Measurements from ENCODE around the gene SLC8A1. TPM values are rescaled to one million over a fixed set of nuclear protein-coding genes. Genes with fewer than 3 reads are reported as not detected.

SLC8A1 gene
- total and polyA plus RNA-seq, 10 of the 15 experiments (the other 5 are each of a cell fraction or from before 2014, with no cell fraction given) = under 0.01 to 1.2 (median 0.01) TPM; not detected in 3

DNA sequence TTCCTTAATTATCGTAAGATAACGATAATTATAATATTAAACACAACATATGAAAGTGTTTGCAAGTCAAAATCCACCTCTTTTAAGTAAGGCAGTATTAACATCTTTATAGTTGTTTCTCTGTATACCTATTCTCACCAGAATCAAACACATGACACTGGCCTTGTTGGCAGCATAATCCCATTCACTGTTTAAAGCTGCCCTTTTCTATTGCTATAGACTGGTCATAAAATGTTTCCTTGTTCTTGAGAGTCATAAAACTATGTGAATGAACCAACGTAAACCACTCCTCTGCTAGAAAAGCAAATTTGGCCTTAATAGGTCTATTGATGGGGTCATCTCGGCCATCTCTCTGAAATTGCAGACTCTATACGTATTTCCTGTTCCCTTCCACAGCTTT lies 293.1 kb downstream of the SLC8A1 start:
- intact Hi-C loops (cut with micrococcal nuclease; ENCODE audit: unreplicated experiment) = no loop called here
- Histone ChIP-seq H3K36me3 (ENCODE audit: control insufficient read depth in 2 of 2, insufficient read depth in 2 of 2, low read length in 1 of 2) (no peaks in the 10 kb centered on the region), H3K4me2 (ENCODE audit: control insufficient read depth, insufficient read depth) (no peak overlapping the region), H2AFZ (ENCODE audit: control insufficient read depth, low read depth, low read length) (no peak overlapping the region), H3K9me3 (replicated peaks; ENCODE audit: control insufficient read depth, insufficient read depth, low read length) (no peaks in the 10 kb centered on the region), H3K79me2 (ENCODE audit: control insufficient read depth, insufficient read depth, low read length) (no peaks in the 10 kb centered on the region), H3K9ac (ENCODE audit: control insufficient read depth, insufficient read depth, low read length) (no peak overlapping the region), H3K4me1 (ENCODE audit: control insufficient read depth, insufficient read depth, low read length) (no peaks in the 10 kb centered on the region), H3K27ac (ENCODE audit: control insufficient read depth, insufficient read depth) (no peak overlapping the region), H4K20me1 (ENCODE audit: control insufficient read depth, insufficient read depth) (no peaks in the 10 kb centered on the region), H3K27me3 (replicated peaks in 1 of 2; ENCODE audit: control insufficient read depth in 2 of 2, insufficient read depth in 2 of 2, low read length in 1 of 2) (no peaks in the 10 kb centered on the region), H3K4me3 (no peak overlapping the region)
- ChIA-PET CTCF (interaction anchor here (0.5 kb wide), 1 partner anchor 828 kb away, joined by 3 read pairs; no protein-coding TSS in a partner anchor), POLR2A (no interaction called here), RAD21 (ENCODE audit: unreplicated experiment) (no interaction called here), SMC1A (ENCODE audit: uncharacterized antibody, unreplicated experiment) (no interaction called here)
- ATAC-seq = no peak
- BruUV-seq (replicated peaks) = no TSS peak
- DNase-seq (ENCODE audit: low read depth, low spot score) = no peak
- in situ Hi-C loops (cut with MboI) = no loop called here
- WGBS (ENCODE audit: insufficient coverage, insufficient replicate concordance, low lambda C conversion rate, missing lambda C conversion rate) = 12% methylated on average over 5 of the region's 5 CpGs
- no peak for FAIRE-seq
- no peak for TF ChIP-seq SREBF1 (IDR thresholded peaks at IDR 0.05; ENCODE audit: low read length)
- TF ChIP-seq, protein P1, sequence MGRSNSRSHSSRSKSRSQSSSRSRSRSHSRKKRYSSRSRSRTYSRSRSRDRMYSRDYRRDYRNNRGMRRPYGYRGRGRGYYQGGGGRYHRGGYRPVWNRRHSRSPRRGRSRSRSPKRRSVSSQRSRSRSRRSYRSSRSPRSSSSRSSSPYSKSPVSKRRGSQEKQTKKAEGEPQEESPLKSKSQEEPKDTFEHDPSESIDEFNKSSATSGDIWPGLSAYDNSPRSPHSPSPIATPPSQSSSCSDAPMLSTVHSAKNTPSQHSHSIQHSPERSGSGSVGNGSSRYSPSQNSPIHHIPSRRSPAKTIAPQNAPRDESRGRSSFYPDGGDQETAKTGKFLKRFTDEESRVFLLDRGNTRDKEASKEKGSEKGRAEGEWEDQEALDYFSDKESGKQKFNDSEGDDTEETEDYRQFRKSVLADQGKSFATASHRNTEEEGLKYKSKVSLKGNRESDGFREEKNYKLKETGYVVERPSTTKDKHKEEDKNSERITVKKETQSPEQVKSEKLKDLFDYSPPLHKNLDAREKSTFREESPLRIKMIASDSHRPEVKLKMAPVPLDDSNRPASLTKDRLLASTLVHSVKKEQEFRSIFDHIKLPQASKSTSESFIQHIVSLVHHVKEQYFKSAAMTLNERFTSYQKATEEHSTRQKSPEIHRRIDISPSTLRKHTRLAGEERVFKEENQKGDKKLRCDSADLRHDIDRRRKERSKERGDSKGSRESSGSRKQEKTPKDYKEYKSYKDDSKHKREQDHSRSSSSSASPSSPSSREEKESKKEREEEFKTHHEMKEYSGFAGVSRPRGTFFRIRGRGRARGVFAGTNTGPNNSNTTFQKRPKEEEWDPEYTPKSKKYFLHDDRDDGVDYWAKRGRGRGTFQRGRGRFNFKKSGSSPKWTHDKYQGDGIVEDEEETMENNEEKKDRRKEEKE (IDR thresholded peaks at IDR 0.05) = no peak
- TF ChIP-seq ZNF217 (IDR thresholded peaks at IDR 0.05) = no peak
- TF ChIP-seq IKZF1 (conservative IDR thresholded peaks at IDR 0.05) = no peak
- no peak for TF ChIP-seq DPF2 (IDR thresholded peaks at IDR 0.05)
- no peak for TF ChIP-seq RAD51 (IDR thresholded peaks at IDR 0.05)
- TF ChIP-seq, protein P2, sequence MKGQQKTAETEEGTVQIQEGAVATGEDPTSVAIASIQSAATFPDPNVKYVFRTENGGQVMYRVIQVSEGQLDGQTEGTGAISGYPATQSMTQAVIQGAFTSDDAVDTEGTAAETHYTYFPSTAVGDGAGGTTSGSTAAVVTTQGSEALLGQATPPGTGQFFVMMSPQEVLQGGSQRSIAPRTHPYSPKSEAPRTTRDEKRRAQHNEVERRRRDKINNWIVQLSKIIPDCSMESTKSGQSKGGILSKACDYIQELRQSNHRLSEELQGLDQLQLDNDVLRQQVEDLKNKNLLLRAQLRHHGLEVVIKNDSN (IDR thresholded peaks at IDR 0.05; ENCODE audit: borderline replicate concordance, extremely low read length, insufficient read depth, low read depth, low read length) = no peak
- TF ChIP-seq, protein P3, sequence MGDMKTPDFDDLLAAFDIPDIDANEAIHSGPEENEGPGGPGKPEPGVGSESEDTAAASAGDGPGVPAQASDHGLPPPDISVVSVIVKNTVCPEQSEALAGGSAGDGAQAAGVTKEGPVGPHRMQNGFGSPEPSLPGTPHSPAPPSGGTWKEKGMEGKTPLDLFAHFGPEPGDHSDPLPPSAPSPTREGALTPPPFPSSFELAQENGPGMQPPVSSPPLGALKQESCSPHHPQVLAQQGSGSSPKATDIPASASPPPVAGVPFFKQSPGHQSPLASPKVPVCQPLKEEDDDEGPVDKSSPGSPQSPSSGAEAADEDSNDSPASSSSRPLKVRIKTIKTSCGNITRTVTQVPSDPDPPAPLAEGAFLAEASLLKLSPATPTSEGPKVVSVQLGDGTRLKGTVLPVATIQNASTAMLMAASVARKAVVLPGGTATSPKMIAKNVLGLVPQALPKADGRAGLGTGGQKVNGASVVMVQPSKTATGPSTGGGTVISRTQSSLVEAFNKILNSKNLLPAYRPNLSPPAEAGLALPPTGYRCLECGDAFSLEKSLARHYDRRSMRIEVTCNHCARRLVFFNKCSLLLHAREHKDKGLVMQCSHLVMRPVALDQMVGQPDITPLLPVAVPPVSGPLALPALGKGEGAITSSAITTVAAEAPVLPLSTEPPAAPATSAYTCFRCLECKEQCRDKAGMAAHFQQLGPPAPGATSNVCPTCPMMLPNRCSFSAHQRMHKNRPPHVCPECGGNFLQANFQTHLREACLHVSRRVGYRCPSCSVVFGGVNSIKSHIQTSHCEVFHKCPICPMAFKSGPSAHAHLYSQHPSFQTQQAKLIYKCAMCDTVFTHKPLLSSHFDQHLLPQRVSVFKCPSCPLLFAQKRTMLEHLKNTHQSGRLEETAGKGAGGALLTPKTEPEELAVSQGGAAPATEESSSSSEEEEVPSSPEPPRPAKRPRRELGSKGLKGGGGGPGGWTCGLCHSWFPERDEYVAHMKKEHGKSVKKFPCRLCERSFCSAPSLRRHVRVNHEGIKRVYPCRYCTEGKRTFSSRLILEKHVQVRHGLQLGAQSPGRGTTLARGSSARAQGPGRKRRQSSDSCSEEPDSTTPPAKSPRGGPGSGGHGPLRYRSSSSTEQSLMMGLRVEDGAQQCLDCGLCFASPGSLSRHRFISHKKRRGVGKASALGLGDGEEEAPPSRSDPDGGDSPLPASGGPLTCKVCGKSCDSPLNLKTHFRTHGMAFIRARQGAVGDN (IDR thresholded peaks at IDR 0.05) = no peak
- no peak for TF ChIP-seq EZH2 (IDR thresholded peaks at IDR 0.05; ENCODE audit: borderline replicate concordance, control insufficient read depth, low read depth, low read length)
- TF ChIP-seq SMARCA5 (IDR thresholded peaks at IDR 0.05) = no peak
- TF ChIP-seq, protein P4, sequence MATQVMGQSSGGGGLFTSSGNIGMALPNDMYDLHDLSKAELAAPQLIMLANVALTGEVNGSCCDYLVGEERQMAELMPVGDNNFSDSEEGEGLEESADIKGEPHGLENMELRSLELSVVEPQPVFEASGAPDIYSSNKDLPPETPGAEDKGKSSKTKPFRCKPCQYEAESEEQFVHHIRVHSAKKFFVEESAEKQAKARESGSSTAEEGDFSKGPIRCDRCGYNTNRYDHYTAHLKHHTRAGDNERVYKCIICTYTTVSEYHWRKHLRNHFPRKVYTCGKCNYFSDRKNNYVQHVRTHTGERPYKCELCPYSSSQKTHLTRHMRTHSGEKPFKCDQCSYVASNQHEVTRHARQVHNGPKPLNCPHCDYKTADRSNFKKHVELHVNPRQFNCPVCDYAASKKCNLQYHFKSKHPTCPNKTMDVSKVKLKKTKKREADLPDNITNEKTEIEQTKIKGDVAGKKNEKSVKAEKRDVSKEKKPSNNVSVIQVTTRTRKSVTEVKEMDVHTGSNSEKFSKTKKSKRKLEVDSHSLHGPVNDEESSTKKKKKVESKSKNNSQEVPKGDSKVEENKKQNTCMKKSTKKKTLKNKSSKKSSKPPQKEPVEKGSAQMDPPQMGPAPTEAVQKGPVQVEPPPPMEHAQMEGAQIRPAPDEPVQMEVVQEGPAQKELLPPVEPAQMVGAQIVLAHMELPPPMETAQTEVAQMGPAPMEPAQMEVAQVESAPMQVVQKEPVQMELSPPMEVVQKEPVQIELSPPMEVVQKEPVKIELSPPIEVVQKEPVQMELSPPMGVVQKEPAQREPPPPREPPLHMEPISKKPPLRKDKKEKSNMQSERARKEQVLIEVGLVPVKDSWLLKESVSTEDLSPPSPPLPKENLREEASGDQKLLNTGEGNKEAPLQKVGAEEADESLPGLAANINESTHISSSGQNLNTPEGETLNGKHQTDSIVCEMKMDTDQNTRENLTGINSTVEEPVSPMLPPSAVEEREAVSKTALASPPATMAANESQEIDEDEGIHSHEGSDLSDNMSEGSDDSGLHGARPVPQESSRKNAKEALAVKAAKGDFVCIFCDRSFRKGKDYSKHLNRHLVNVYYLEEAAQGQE (IDR thresholded peaks at IDR 0.05; ENCODE audit: low read depth, low read length) = no peak
- TF ChIP-seq TARDBP (IDR thresholded peaks at IDR 0.05; ENCODE audit: borderline replicate concordance) = no peak
- no peak for TF ChIP-seq NFIC (IDR thresholded peaks at IDR 0.05; ENCODE audit: low read depth, low read length)
- no peak for TF ChIP-seq TCF12 (IDR thresholded peaks at IDR 0.05; ENCODE audit: low read depth, low read length)
- no peak for TF ChIP-seq SMC3 (IDR thresholded peaks at IDR 0.05; ENCODE audit: borderline replicate concordance, low read length)

Data from GM12878 (cell line).